Measurements from ENCODE around the gene REV3L. TPM values are rescaled to one million over a fixed set of nuclear protein-coding genes. Genes with fewer than 3 reads are reported as not detected.
"Not testable (repeated sequence)": the region's sequence is repeated elsewhere in the genome, so short reads cannot be mapped to it uniquely, and the experiment has no call there.

The REV3L gene
- total RNA-seq, 1 donor = 54.8 TPM

GRCh38 chr6:111337829-111338236, 145.2 kb downstream of the REV3L start:
- DNase-seq (ENCODE audit: low read depth) = no peak
- H3K4me3 ChIP-seq (ENCODE audit: low read depth, low read length) = no peak overlapping the region
- no peak for TF ChIP-seq CTCF (IDR thresholded peaks at IDR 0.05; ENCODE audit: insufficient read depth, low read depth, low read length)

GRCh38 chr6:111329882-111330633, 153.0 kb downstream of the REV3L start:
- no peak for TF ChIP-seq CTCF (IDR thresholded peaks at IDR 0.05; ENCODE audit: insufficient read depth, low read depth, low read length)
- no peak for DNase-seq (ENCODE audit: low read depth)
- no peak overlapping the region for H3K4me3 ChIP-seq (ENCODE audit: low read depth, low read length)

- TF ChIP-seq CTCF (IDR thresholded peaks at IDR 0.05; ENCODE audit: insufficient read depth, low read depth, low read length) = no peak
- DNase-seq (ENCODE audit: low read depth) = no peak
- H3K4me3 ChIP-seq (ENCODE audit: low read depth, low read length) = no peak overlapping the region
Observed at GRCh38 chr6:111326563-111326962, 156.5 kb downstream of the REV3L start.

GRCh38 chr6:111322145-111322544, 160.9 kb downstream of the REV3L start:
- no peak for TF ChIP-seq CTCF (IDR thresholded peaks at IDR 0.05; ENCODE audit: insufficient read depth, low read depth, low read length)
- no peak overlapping the region for H3K4me3 ChIP-seq (ENCODE audit: low read depth, low read length)
- DNase-seq (ENCODE audit: low read depth) = no peak

DNA sequence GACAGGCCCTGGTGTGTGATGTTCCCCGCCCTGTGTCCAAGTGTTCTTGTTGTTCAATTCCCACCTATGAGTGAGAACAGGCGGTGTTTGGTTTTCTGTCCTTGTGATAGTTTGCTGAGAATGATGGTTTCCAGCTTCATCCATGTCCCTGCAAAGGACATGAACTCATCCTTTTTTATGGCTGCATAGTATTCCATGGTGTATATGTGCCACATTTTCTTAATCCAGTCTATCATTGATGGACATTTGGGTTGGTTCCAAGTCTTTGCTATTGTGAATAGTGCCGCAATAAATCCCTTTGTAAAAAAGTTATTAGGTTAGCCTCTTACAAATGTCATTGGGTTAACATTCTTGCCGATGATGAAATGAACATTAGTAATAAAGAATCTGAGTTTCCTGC, 175.1 kb downstream of the REV3L start:
- not testable (repeated sequence) for DNase-seq (ENCODE audit: low read depth); H3K4me3 ChIP-seq (ENCODE audit: low read depth, low read length)

DNA sequence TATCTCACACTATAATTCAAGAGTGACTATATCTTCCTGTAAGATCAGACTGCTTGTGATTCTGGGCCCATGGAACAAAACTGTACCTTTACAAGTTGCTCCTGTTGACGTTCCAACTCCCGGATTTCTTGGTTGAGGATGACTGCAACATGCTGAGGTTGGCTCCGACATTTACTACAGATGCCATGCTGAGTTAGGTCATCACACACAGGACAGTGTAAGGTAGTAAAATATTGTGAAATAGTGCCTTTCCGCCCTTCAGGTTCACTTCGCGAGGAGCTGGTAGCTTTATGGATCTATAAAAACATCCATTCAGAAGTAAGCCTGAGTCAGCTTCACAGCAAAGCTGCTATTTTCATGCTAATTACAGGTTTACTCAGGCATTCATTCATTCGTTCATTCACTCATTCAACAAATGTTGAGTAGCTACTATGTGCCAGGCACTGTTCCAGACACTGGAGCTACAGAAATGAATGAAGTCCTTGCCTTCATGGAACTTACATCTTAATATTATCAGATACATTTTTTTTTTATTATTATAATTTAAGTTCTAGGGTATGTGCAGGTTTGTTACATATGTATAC, 175.7 kb downstream of the REV3L start:
- TF ChIP-seq CTCF (IDR thresholded peaks at IDR 0.05; ENCODE audit: insufficient read depth, low read depth, low read length) = no peak
- no peak overlapping the region for H3K4me3 ChIP-seq (ENCODE audit: low read depth, low read length)
- DNase-seq (ENCODE audit: low read depth) = peak; percentile 18

GRCh38 chr6:111306104-111306888, 176.7 kb downstream of the REV3L start:
- TF ChIP-seq CTCF (IDR thresholded peaks at IDR 0.05; ENCODE audit: insufficient read depth, low read depth, low read length) = no peak
- no peak for DNase-seq (ENCODE audit: low read depth)

More at GRCh38 chr6:111306104-111306888, 176.7 kb downstream of the REV3L start:
- H3K4me3 ChIP-seq (ENCODE audit: low read depth, low read length) = no peak overlapping the region
